Measurements from ENCODE around the gene PPIG.

PPIG gene

DNA sequence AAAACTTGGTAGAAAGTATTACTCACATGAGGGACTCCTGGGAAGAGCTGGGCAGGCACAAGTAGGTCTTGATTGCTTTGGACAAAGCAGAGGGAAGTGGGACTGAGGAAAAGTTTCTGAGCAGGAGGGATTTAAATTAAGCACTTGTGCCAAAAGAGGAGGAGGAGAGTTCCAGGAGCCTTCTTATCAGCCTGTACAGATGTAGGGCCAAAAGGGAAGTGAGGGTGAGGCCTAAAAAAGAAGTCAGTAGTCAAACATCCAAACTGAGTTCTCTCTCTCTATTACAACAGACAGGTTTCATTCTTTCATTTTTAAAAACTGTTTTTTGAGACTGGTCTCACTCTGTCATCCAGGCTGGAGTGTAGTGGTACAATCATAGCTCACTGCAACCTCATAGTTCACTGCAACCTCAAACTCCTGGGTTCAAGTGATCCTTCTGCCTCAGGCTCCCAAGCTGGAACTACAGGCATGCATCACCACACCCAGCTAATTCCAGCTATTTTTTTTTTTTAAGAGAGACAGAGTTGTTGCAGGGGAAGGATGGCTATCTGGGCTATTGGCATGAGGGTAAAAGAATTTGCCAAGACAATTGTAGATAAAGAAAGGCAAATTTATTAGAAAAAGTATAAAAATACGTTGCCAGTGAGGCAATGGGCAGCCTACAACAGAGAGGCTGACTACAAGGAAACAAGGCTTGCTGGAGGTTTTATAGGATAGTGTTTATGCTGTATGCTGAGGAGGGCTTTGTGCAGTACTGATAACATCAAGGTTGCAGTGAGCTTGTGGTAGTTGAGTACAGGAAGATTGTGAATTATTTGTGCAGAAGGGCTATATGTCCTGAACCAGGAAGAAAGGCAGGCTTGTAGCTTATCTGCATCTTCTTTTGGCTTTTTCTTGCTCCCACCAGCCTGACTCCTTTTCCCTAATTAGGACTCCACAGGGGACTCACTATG, 81.1 kb downstream of the PPIG start:
- Histone ChIP-seq H3K4me1 (ENCODE audit: control insufficient read depth, insufficient read depth, low read length) (no peaks in the 10 kb centered on the region), H3K27ac (ENCODE audit: extremely low read depth, low read depth, low read length) (no peak overlapping the region), H3K9me3 (ENCODE audit: control insufficient read depth, insufficient read depth, low read depth, low read length) (no peaks in the 10 kb centered on the region), H3K4me3 (ENCODE audit: low read depth, low read length) (no peak overlapping the region), H3K36me3 (ENCODE audit: control insufficient read depth in 2 of 2, insufficient read depth in 1 of 2, low read length in 2 of 2) (no peaks in the 10 kb centered on the region)
- TF ChIP-seq ZNF211 (tag by site-specific recombination; IDR thresholded peaks at IDR 0.05; ENCODE audit: low read depth) = no peak
- no peak for TF ChIP-seq ZNF624 (tag by site-specific recombination; IDR thresholded peaks at IDR 0.05)
- no peak for TF ChIP-seq ZNF302 (tag by site-specific recombination; IDR thresholded peaks at IDR 0.05; ENCODE audit: low read depth)
- TF ChIP-seq ZNF626 (tag by site-specific recombination; IDR thresholded peaks at IDR 0.05) = no peak
- TF ChIP-seq ZNF19 (tag by site-specific recombination; IDR thresholded peaks at IDR 0.05; ENCODE audit: low read depth) = no peak
- TF ChIP-seq ZNF24 (tag by site-specific recombination; IDR thresholded peaks at IDR 0.05) = no peak
- TF ChIP-seq ZNF785 (tag by site-specific recombination; IDR thresholded peaks at IDR 0.05) = no peak
- CTCF ChIA-PET = interaction anchor here (0.6 kb wide), 1 partner anchor 125 kb away, joined by 5 read pairs; no protein-coding TSS in a partner anchor
- POLR2A ChIA-PET = no interaction called here

- Histone ChIP-seq H3K4me1 (ENCODE audit: control insufficient read depth, insufficient read depth, low read length) (no peaks in the 10 kb centered on the region), H3K27ac (ENCODE audit: extremely low read depth, low read depth, low read length) (no peak overlapping the region), H3K36me3 (ENCODE audit: control insufficient read depth in 2 of 2, insufficient read depth in 1 of 2, low read length in 2 of 2) (no peaks in the 10 kb centered on the region), H3K4me3 (ENCODE audit: low read depth, low read length) (no peak overlapping the region), H3K9me3 (ENCODE audit: control insufficient read depth, insufficient read depth, low read depth, low read length) (no peaks in the 10 kb centered on the region)
- ChIA-PET CTCF (no interaction called here), POLR2A (no interaction called here)
- TF ChIP-seq, protein P1, sequence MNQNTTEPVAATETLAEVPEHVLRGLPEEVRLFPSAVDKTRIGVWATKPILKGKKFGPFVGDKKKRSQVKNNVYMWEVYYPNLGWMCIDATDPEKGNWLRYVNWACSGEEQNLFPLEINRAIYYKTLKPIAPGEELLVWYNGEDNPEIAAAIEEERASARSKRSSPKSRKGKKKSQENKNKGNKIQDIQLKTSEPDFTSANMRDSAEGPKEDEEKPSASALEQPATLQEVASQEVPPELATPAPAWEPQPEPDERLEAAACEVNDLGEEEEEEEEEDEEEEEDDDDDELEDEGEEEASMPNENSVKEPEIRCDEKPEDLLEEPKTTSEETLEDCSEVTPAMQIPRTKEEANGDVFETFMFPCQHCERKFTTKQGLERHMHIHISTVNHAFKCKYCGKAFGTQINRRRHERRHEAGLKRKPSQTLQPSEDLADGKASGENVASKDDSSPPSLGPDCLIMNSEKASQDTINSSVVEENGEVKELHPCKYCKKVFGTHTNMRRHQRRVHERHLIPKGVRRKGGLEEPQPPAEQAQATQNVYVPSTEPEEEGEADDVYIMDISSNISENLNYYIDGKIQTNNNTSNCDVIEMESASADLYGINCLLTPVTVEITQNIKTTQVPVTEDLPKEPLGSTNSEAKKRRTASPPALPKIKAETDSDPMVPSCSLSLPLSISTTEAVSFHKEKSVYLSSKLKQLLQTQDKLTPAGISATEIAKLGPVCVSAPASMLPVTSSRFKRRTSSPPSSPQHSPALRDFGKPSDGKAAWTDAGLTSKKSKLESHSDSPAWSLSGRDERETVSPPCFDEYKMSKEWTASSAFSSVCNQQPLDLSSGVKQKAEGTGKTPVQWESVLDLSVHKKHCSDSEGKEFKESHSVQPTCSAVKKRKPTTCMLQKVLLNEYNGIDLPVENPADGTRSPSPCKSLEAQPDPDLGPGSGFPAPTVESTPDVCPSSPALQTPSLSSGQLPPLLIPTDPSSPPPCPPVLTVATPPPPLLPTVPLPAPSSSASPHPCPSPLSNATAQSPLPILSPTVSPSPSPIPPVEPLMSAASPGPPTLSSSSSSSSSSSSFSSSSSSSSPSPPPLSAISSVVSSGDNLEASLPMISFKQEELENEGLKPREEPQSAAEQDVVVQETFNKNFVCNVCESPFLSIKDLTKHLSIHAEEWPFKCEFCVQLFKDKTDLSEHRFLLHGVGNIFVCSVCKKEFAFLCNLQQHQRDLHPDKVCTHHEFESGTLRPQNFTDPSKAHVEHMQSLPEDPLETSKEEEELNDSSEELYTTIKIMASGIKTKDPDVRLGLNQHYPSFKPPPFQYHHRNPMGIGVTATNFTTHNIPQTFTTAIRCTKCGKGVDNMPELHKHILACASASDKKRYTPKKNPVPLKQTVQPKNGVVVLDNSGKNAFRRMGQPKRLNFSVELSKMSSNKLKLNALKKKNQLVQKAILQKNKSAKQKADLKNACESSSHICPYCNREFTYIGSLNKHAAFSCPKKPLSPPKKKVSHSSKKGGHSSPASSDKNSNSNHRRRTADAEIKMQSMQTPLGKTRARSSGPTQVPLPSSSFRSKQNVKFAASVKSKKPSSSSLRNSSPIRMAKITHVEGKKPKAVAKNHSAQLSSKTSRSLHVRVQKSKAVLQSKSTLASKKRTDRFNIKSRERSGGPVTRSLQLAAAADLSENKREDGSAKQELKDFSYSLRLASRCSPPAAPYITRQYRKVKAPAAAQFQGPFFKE (tag by site-specific recombination; IDR thresholded peaks at IDR 0.05; ENCODE audit: borderline replicate concordance) = no peak
- no peak for TF ChIP-seq ZNF549 (tag by site-specific recombination; IDR thresholded peaks at IDR 0.05)
- no peak for TF ChIP-seq EGR2 (tag by site-specific recombination; IDR thresholded peaks at IDR 0.05; ENCODE audit: low read depth)
- TF ChIP-seq IKZF3 (tag by site-specific recombination; IDR thresholded peaks at IDR 0.05) = no peak
- TF ChIP-seq ZNF654 (tag by site-specific recombination; IDR thresholded peaks at IDR 0.05; ENCODE audit: low read depth) = no peak
- no peak for TF ChIP-seq ZNF501 (tag by site-specific recombination; IDR thresholded peaks at IDR 0.05)
- no peak for TF ChIP-seq ZNF114 (tag by site-specific recombination; IDR thresholded peaks at IDR 0.05)
- no peak for TF ChIP-seq ZNF398 (tag by site-specific recombination; IDR thresholded peaks at IDR 0.05)
- TF ChIP-seq ZNF626 (tag by site-specific recombination; IDR thresholded peaks at IDR 0.05) = no peak
- TF ChIP-seq GLIS1 (tag by site-specific recombination; IDR thresholded peaks at IDR 0.05) = no peak
- TF ChIP-seq ZNF610 (tag by site-specific recombination; IDR thresholded peaks at IDR 0.05; ENCODE audit: borderline replicate concordance) = no peak
- TF ChIP-seq ZNF221 (tag by site-specific recombination; IDR thresholded peaks at IDR 0.05; ENCODE audit: borderline replicate concordance) = no peak
- TF ChIP-seq ZNF473 (tag by site-specific recombination; IDR thresholded peaks at IDR 0.05) = no peak
- no peak for TF ChIP-seq ZNF138 (tag by site-specific recombination; IDR thresholded peaks at IDR 0.05; ENCODE audit: borderline replicate concordance)
- TF ChIP-seq ZNF335 (tag by site-specific recombination; conservative IDR thresholded peaks at IDR 0.05) = no peak
- no peak for TF ChIP-seq OVOL3 (tag by site-specific recombination; IDR thresholded peaks at IDR 0.05)
Measured at GRCh38 chr2:169667583-169667982, 83.4 kb downstream of the PPIG start.

All from HEK293 (cell line).